Measurements from ENCODE around the gene MMP24.

MMP24 gene

GRCh38 chr20:35293303-35294292 lies 67.1 kb downstream of the MMP24 start:
- DNase-seq (ENCODE audit: low spot score) (no peak), ATAC-seq (ENCODE audit: low read depth) (no peak)

DNA sequence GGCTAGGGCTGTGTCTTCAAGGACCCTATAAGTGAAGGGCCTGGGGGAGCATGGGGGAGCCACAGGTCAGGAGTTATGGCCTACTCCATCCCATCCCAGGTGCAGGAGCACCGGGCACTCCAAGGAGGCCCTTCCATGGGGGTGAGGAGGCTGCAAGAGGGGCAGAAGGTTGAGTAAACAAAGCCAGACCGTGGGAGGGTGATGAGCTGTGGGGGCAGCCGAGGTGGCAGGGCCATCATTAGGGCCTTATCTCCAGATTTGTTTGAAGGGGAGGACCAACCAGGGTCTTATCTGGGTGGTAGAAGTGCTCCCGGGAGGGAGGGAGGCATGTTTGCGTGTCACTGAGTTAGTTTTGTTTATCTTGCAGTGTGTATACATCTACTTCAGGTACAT lies 67.8 kb downstream of the MMP24 start:
- TF ChIP-seq, protein P1, sequence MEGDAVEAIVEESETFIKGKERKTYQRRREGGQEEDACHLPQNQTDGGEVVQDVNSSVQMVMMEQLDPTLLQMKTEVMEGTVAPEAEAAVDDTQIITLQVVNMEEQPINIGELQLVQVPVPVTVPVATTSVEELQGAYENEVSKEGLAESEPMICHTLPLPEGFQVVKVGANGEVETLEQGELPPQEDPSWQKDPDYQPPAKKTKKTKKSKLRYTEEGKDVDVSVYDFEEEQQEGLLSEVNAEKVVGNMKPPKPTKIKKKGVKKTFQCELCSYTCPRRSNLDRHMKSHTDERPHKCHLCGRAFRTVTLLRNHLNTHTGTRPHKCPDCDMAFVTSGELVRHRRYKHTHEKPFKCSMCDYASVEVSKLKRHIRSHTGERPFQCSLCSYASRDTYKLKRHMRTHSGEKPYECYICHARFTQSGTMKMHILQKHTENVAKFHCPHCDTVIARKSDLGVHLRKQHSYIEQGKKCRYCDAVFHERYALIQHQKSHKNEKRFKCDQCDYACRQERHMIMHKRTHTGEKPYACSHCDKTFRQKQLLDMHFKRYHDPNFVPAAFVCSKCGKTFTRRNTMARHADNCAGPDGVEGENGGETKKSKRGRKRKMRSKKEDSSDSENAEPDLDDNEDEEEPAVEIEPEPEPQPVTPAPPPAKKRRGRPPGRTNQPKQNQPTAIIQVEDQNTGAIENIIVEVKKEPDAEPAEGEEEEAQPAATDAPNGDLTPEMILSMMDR (IDR thresholded peaks at IDR 0.05; ENCODE audit: poor library complexity, severe bottlenecking), result no peak
- DNase-seq (ENCODE audit: low spot score), result no peak
- peaks cover 5% of the 10 kb centered on the region for H3K4me1 ChIP-seq (ENCODE audit: insufficient read depth, poor library complexity, severe bottlenecking)
- no peaks in the 10 kb centered on the region for H3K36me3 ChIP-seq (ENCODE audit: low read depth)
- H3K27me3 ChIP-seq (ENCODE audit: insufficient read depth, poor library complexity, severe bottlenecking), result no peaks in the 10 kb centered on the region
- no peaks in the 10 kb centered on the region for H3K9me3 ChIP-seq (ENCODE audit: severe bottlenecking)
- H3K27ac ChIP-seq (ENCODE audit: poor library complexity, severe bottlenecking), result no peak overlapping the region
- no peak overlapping the region for H3K4me3 ChIP-seq (ENCODE audit: severe bottlenecking)
- no peak for ATAC-seq (ENCODE audit: low read depth)

More at GRCh38 chr20:35293303-35294292, 67.1 kb downstream of the MMP24 start:
- peaks cover 5% of the 10 kb centered on the region for H3K4me1 ChIP-seq (ENCODE audit: insufficient read depth, poor library complexity, severe bottlenecking)
- H3K27me3 ChIP-seq (ENCODE audit: insufficient read depth, poor library complexity, severe bottlenecking), result no peaks in the 10 kb centered on the region
- no peaks in the 10 kb centered on the region for H3K9me3 ChIP-seq (ENCODE audit: severe bottlenecking)
- no peak overlapping the region for H3K4me3 ChIP-seq (ENCODE audit: severe bottlenecking)
- no peaks in the 10 kb centered on the region for H3K36me3 ChIP-seq (ENCODE audit: low read depth)
- TF ChIP-seq, protein P1 (IDR thresholded peaks at IDR 0.05; ENCODE audit: poor library complexity, severe bottlenecking), result no peak
- no peak overlapping the region for H3K27ac ChIP-seq (ENCODE audit: poor library complexity, severe bottlenecking)

DNA sequence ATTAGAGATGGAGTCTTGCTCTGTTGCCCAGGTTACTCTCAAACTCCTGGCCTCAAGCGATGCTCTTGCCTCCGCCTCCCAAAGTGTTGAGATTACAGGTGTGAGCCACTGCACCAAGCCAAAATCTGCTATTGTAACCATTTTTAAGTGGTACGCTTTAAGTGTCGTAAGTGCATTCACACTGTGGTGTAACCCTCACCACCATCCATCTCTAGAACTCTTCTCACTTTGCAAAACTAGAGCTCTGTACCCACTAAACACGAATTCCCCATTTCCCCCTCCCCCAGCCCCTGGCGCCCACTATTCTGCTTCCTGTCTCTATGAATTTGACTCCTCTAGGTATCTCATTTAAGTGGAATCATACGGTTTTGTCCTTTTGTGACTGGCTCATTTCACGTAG lies 68.6 kb downstream of the MMP24 start:
- H3K27me3 ChIP-seq (ENCODE audit: insufficient read depth, poor library complexity, severe bottlenecking), result no peaks in the 10 kb centered on the region
- H3K36me3 ChIP-seq (ENCODE audit: low read depth), result no peaks in the 10 kb centered on the region
- no peak overlapping the region for H3K4me3 ChIP-seq (ENCODE audit: severe bottlenecking)
- no peak for DNase-seq (ENCODE audit: low spot score)
- H3K27ac ChIP-seq (ENCODE audit: poor library complexity, severe bottlenecking), result no peak overlapping the region
- H3K4me1 ChIP-seq (ENCODE audit: insufficient read depth, poor library complexity, severe bottlenecking), result peaks cover 5% of the 10 kb centered on the region
- H3K9me3 ChIP-seq (ENCODE audit: severe bottlenecking), result no peaks in the 10 kb centered on the region
- no peak for ATAC-seq (ENCODE audit: low read depth)
- TF ChIP-seq, protein P1 (IDR thresholded peaks at IDR 0.05; ENCODE audit: poor library complexity, severe bottlenecking), result no peak

DNA sequence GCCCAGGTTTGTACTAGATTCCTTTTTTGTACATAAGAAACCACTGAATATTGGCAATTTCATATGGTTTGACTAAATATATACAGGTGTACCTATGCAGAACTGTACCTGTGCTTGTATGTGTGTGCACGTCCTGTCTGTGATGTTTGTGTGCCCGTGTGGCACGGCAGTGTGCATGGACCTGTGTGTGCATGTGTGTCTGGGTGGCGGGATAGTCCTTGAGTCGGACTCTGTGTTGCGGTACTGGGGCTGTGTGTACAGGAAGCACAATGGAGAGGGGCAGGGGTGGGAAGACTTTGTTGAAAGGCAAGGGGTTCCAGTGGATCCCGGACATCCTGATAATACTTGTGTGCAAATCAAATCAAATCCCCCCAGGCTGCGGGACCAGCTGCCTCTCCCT lies 69.2 kb downstream of the MMP24 start:
- no peak overlapping the region for H3K27ac ChIP-seq (ENCODE audit: poor library complexity, severe bottlenecking)
- DNase-seq (ENCODE audit: low spot score) (no peak), ATAC-seq (ENCODE audit: low read depth) (no peak)
- TF ChIP-seq, protein P1 (IDR thresholded peaks at IDR 0.05; ENCODE audit: poor library complexity, severe bottlenecking), result no peak
- peaks cover 5% of the 10 kb centered on the region for H3K4me1 ChIP-seq (ENCODE audit: insufficient read depth, poor library complexity, severe bottlenecking)
- H3K4me3 ChIP-seq (ENCODE audit: severe bottlenecking), result no peak overlapping the region
- H3K9me3 ChIP-seq (ENCODE audit: severe bottlenecking), result no peaks in the 10 kb centered on the region
- H3K27me3 ChIP-seq (ENCODE audit: insufficient read depth, poor library complexity, severe bottlenecking), result no peaks in the 10 kb centered on the region
- H3K36me3 ChIP-seq (ENCODE audit: low read depth), result no peaks in the 10 kb centered on the region

DNA sequence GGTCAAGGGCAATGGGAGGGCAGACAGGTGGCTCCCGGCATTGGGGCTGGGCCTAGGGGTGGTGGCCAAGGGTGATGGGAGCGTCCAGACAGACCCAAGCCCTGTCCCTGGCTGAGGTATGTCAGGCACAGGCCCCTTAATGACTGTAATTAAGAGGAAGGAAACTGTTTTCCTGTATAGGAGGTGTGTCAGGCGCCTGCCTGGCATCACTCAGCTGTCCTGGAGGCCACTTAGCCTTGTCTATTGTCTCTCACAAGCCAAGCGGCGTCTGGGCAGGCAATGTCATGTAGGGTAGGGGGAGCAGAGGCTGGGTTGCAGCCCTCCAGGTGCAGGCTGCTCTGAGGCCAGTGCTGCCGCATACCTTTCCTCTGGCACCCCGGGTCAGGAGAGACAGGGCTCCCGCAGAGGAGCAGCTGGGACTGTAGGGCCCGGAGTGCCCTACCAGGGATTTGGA lies 69.6 kb downstream of the MMP24 start:
- TF ChIP-seq, protein P1 (IDR thresholded peaks at IDR 0.05; ENCODE audit: poor library complexity, severe bottlenecking), result no peak
- no peaks in the 10 kb centered on the region for H3K27me3 ChIP-seq (ENCODE audit: insufficient read depth, poor library complexity, severe bottlenecking)
- H3K36me3 ChIP-seq (ENCODE audit: low read depth), result no peaks in the 10 kb centered on the region
- H3K4me3 ChIP-seq (ENCODE audit: severe bottlenecking), result no peak overlapping the region
- ATAC-seq (ENCODE audit: low read depth) (no peak), DNase-seq (ENCODE audit: low spot score) (no peak)
- peaks cover 5% of the 10 kb centered on the region for H3K4me1 ChIP-seq (ENCODE audit: insufficient read depth, poor library complexity, severe bottlenecking)
- H3K9me3 ChIP-seq (ENCODE audit: severe bottlenecking), result no peaks in the 10 kb centered on the region
- H3K27ac ChIP-seq (ENCODE audit: poor library complexity, severe bottlenecking), result no peak overlapping the region

Measured in RWPE2 (cell line).